Fibroblast of lung (primary cell): ENCODE results near the gene MBNL1.

Experiments used
- EZH2 ChIP-seq: IDR thresholded peaks from 2 replicates; pipeline ENCODE4 v1.5.1; 2012; ENCODE audit warnings: low read length, control low read depth, mild to moderate bottlenecking; ENCODE audit errors: missing control alignments
- TF ChIP-seq, protein P1 (sequence below), 2 donors: IDR thresholded peaks in 1 of 2; conservative IDR thresholded peaks in 1 of 2; 1 replicate in 1 of 2; 2 replicates in 1 of 2; pipeline ENCODE4 v1.5.1; 2011 to 2012; ENCODE audit warnings: low read length in 2 of 2, control low read depth in 1 of 2, inconsistent platforms in 1 of 2, low read depth in 1 of 2, mild to moderate bottlenecking in 1 of 2

- TF ChIP-seq, protein P1, sequence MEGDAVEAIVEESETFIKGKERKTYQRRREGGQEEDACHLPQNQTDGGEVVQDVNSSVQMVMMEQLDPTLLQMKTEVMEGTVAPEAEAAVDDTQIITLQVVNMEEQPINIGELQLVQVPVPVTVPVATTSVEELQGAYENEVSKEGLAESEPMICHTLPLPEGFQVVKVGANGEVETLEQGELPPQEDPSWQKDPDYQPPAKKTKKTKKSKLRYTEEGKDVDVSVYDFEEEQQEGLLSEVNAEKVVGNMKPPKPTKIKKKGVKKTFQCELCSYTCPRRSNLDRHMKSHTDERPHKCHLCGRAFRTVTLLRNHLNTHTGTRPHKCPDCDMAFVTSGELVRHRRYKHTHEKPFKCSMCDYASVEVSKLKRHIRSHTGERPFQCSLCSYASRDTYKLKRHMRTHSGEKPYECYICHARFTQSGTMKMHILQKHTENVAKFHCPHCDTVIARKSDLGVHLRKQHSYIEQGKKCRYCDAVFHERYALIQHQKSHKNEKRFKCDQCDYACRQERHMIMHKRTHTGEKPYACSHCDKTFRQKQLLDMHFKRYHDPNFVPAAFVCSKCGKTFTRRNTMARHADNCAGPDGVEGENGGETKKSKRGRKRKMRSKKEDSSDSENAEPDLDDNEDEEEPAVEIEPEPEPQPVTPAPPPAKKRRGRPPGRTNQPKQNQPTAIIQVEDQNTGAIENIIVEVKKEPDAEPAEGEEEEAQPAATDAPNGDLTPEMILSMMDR (conservative IDR thresholded peaks at IDR 0.05 in 1 of 2, IDR thresholded peaks at IDR 0.05 in 1 of 2; ENCODE audit: low read depth in 1 of 2, low read length in 2 of 2) = no peak
- no peak for TF ChIP-seq EZH2
These were observed 8.5 kb downstream of the MBNL1 start for GRCh38 chr3:152277198-152277597.
